ENCODE data around the gene SLC7A6. TPM values are rescaled to one million over a fixed set of nuclear protein-coding genes. Genes with fewer than 3 reads are reported as not detected.

SLC7A6 gene
- total RNA-seq, 1 donor from 2014 or later: 264 TPM

- DNase-seq (ENCODE audit: low spot score): no peak
These were observed 74.9 kb downstream of the SLC7A6 start for GRCh38 chr16:68339214-68339613.

- no peak for DNase-seq (ENCODE audit: low spot score)
These were observed 78.3 kb downstream of the SLC7A6 start for GRCh38 chr16:68342620-68343019.

- no peak for DNase-seq (ENCODE audit: low spot score)
These were observed 78.8 kb downstream of the SLC7A6 start for GRCh38 chr16:68343137-68343536.

- no peak for DNase-seq (ENCODE audit: low spot score)
These were observed 79.9 kb downstream of the SLC7A6 start for GRCh38 chr16:68344252-68344651.

- DNase-seq (ENCODE audit: low spot score): no peak
These were observed 81.1 kb downstream of the SLC7A6 start for GRCh38 chr16:68345351-68345810.

- no peak for DNase-seq (ENCODE audit: low spot score)
These were observed 81.8 kb downstream of the SLC7A6 start for GRCh38 chr16:68345958-68346635.

- DNase-seq (ENCODE audit: low spot score): no peak
These were observed 82.7 kb downstream of the SLC7A6 start for GRCh38 chr16:68346892-68347480.

- no peak for DNase-seq (ENCODE audit: low spot score)
These were observed 83.3 kb downstream of the SLC7A6 start for GRCh38 chr16:68347605-68348004.

GRCh38 chr16:68348639-68349445 lies 84.5 kb downstream of the SLC7A6 start:
- no peak for DNase-seq (ENCODE audit: low spot score)

- no peak for DNase-seq (ENCODE audit: low spot score)
These were observed 85.6 kb downstream of the SLC7A6 start for GRCh38 chr16:68349838-68350410.

GRCh38 chr16:68350813-68351350 lies 86.6 kb downstream of the SLC7A6 start:
- no peak for DNase-seq (ENCODE audit: low spot score)

Small RNAs within 50 kb of the gene (microRNA-seq; reads per million reads assigned to microRNA genes)
- gene MIR6773 (ENCODE audit: borderline number of aligned reads): not detected

Other genes with a start within 250 kb of the SLC7A6 start
- not detected for gene DPEP2NB, start 248.6 kb upstream of the SLC7A6 start, total RNA-seq
- 7.8 TPM for gene DDX28, start 241.3 kb upstream of the SLC7A6 start, total RNA-seq
- 17.4 TPM for gene DUS2, start 241.2 kb upstream of the SLC7A6 start, total RNA-seq
- 38.2 TPM for gene NFATC3, start 179.2 kb upstream of the SLC7A6 start, total RNA-seq
- gene ESRP2, start 28.4 kb upstream of the SLC7A6 start, total RNA-seq: 0.71 TPM
- gene PLA2G15, start 19.2 kb upstream of the SLC7A6 start, total RNA-seq: 40.2 TPM
- gene SLC7A6OS, start 46.4 kb downstream of the SLC7A6 start, total RNA-seq: 12.3 TPM
- gene PRMT7, start 46.5 kb downstream of the SLC7A6 start, total RNA-seq: 35.7 TPM
- gene SMPD3, start 184.0 kb downstream of the SLC7A6 start, total RNA-seq: 0.58 TPM

All from mesenteric fat pad (tissue), 1 donor.